Astrocyte of the spinal cord (primary cell): Measurements from ENCODE around the gene MACO1.
A peak's percentile ranks its signal among the peaks of the same experiment; 100 is the strongest.

Experiments
- DNase-seq: peaks from one replicate; pipeline ENCODE4 v3.0.0; 2011; ENCODE audit warnings: low read depth, low spot score
- H3K4me3 ChIP-seq: 2 replicates; pipeline ENCODE4 v1.5.1; 2011; ENCODE audit warnings: low read depth, mild to moderate bottlenecking, low read length, moderate library complexity
- in situ Hi-C: cut with HindIII; loops from 2 replicates; pipeline ENCODE4 v1.10.0; 2017; ENCODE audit warnings: low sequenced_read_pairs
- TF ChIP-seq, protein P1 (sequence below): IDR thresholded peaks from 2 replicates; pipeline ENCODE4 v1.5.1; 2012; ENCODE audit warnings: low read depth, mild to moderate bottlenecking, low read length, inconsistent platforms

MACO1 gene

GRCh38 chr1:25485536-25486411, 55.1 kb downstream of the MACO1 start:
- no peak overlapping the region for H3K4me3 ChIP-seq
- no peak for DNase-seq
- in situ Hi-C loops = no loop called here
- TF ChIP-seq, protein P1, sequence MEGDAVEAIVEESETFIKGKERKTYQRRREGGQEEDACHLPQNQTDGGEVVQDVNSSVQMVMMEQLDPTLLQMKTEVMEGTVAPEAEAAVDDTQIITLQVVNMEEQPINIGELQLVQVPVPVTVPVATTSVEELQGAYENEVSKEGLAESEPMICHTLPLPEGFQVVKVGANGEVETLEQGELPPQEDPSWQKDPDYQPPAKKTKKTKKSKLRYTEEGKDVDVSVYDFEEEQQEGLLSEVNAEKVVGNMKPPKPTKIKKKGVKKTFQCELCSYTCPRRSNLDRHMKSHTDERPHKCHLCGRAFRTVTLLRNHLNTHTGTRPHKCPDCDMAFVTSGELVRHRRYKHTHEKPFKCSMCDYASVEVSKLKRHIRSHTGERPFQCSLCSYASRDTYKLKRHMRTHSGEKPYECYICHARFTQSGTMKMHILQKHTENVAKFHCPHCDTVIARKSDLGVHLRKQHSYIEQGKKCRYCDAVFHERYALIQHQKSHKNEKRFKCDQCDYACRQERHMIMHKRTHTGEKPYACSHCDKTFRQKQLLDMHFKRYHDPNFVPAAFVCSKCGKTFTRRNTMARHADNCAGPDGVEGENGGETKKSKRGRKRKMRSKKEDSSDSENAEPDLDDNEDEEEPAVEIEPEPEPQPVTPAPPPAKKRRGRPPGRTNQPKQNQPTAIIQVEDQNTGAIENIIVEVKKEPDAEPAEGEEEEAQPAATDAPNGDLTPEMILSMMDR = no peak

DNA sequence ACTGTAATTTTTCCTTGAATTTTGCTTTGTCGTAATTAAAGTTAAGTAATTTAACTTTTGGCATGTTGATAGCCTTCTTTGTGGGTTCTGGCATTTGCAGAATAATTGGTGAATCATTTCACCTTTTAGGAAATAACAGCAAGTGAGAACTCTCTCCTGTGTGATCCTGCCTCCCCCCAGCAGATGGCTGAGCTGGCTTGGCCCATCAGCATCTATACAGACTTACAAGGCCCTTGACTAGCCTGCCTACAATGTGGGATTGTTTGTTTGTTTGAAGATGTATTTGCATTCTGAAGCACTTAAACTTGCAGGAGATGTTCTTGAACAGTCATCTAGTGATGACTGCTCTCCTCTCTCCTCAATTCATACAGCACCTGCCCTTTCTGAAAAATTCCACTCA, 55.9 kb downstream of the MACO1 start:
- no peak for DNase-seq
- TF ChIP-seq, protein P1 = peak; percentile 36
- no peak overlapping the region for H3K4me3 ChIP-seq
- in situ Hi-C loops = no loop called here

GRCh38 chr1:25487628-25488027, 56.9 kb downstream of the MACO1 start:
- in situ Hi-C loops = no loop called here
- no peak overlapping the region for H3K4me3 ChIP-seq
- DNase-seq = no peak
- TF ChIP-seq, protein P1 = peak; percentile 44

DNA sequence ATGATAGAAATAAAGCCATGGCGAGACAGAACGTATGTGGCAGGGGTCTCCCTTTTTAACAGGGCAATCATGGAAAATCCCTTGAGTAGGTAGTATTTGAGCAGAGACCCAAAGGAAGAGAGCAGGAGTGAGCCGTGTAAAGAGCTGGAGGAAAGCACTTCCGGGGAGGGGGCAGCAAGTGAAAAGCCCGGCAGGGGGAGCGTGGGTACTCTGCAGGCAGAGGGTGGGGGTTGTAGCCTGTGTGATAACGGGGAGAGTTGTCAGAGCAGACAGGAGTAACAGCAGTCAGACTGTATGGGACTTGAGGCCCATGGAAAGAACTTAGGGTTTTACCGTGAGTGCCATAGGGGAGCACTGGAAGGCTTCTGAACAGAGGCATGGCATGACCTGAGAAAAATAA, 61.6 kb downstream of the MACO1 start:
- in situ Hi-C loops = no loop called here
- TF ChIP-seq, protein P1 = no peak
- no peak overlapping the region for H3K4me3 ChIP-seq
- DNase-seq = no peak

DNA sequence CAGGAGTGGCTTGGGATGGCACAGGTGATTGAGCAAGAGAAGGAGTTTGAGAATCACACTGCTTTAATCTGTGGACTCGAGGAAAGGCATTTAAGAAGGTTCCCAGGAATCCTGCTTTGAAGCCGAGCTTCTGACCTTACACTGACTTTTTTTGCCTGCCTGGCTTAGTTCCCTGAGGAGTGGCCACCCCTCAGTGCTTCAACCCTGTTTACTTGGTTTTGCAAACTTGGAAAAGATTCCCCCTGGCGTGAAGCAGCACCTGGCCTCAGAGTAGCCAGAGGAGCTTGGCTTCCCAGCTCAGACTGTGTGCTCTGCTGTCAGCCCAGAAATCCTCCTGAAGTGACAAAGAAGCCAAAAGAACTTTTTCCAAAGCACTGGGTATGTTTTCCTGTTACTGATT, 64.3 kb downstream of the MACO1 start:
- H3K4me3 ChIP-seq = no peak overlapping the region
- TF ChIP-seq, protein P1 = no peak
- in situ Hi-C loops = no loop called here
- DNase-seq = no peak

GRCh38 chr1:25500694-25501093, 70.0 kb downstream of the MACO1 start:
- in situ Hi-C loops = no loop called here
- TF ChIP-seq, protein P1 = no peak
- no peak for DNase-seq
- no peak overlapping the region for H3K4me3 ChIP-seq
